EH (cell line): ENCODE results near the gene CES1.
"Not testable (repeated sequence)": the region's sequence is repeated elsewhere in the genome, so short reads cannot be mapped to it uniquely, and the experiment has no call there.

ENCODE experiments used
- DNase-seq: peaks from one replicate; pipeline ENCODE4 v3.0.0-alpha.2; 2015; ENCODE audit warnings: low read depth

The CES1 gene

DNA sequence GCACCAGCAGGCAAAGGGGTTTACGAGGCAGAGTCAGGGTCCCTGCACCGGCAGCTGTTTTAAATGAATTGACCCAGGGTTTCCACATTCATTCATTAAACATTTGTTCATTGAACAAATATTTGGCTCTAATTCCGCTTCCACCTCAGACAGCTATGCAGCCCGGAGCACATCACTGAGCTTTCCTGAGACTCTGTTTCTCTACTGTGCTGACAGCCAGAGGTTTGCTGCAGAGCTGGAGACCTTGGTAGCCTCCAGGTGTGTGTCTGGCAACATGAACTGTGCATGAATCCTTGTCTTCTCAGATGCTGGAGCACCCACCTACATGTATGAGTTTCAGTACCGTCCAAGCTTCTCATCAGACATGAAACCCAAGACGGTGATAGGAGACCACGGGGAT lies 42.7 kb downstream of the CES1 start:
- not testable (repeated sequence) for DNase-seq

DNA sequence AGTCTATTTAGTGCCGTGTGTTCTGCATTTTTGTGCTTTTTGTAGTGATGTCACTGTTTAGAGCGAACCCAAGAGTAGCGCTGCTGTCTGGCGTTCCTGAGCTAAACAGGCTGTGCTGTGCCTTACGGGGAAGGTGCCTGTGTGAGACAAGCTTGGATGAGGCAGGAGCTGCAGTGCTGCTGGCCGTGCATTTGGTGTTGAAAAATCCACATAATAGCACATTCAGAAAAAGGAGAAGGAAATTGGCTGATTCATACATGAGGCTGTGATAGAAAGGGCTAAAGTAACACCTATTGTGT lies 50.2 kb downstream of the CES1 start:
- DNase-seq = not testable (repeated sequence)

DNA sequence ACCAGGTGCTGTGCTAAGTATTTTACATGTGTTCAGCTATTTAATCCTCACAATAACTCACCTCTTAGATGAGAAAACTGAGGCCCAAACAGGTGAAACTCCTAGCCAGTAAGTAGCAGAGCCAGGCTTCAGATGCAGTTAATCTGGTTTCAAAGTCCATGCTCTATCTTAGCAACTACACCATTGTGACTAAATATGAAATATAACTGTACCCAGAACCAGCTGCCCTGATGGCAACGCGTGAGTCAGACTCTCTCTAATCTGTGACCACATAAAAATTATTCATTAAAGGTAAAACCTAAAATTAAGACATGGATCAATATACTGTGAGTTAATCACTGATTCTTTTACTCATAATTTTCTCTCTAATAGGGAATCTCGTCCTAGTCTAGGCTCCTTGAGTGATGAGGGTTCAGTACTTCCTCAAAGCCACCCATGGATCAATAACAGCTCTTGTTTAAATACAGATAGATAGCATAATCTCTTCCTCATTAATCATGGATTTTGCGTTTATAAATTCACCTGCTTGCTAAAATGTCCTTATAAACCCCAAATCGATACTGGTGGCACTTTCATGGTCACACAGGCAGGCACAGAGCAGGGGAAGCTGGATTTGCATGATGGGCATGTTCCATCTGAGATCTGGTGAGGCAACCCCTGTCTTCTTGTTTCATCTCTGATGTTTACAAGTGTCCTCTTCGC lies 50.7 kb downstream of the CES1 start:
- not testable (repeated sequence) for DNase-seq

DNA sequence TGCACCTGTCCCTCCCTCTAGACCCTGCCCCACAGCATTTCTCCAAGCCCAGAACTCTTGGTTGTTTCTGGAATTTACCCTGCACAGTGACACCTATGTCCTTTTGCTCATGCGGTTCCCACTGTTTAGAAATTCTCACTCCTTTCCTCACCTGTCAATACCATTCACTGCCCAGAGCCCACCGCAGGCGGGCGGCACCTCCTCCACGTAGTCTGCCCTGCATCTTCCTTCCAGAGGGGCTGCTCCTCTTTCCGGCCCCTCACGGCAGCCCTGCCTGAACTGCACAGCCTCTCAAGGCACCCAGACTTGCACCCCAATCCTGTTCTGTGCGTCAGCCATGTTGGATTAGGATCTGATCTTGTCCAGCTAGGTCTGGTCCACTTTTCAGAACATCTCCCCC lies 51.4 kb downstream of the CES1 start:
- DNase-seq = not testable (repeated sequence)

DNA sequence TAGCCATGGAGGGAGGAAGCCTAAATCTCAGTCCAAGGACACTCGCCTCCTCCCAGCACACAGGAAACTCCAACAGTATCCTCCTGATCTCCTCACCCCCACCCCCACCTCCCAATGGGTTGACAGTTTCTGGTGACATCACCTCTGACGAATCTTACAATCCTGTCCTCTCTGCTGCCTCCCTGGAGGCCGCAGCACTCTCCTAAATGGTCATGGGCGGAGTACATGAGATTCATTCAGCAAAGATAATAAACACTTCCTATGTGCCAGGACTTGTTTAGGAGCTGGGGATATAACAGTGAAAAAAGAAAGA lies 52.8 kb downstream of the CES1 start:
- DNase-seq = not testable (repeated sequence)

DNA sequence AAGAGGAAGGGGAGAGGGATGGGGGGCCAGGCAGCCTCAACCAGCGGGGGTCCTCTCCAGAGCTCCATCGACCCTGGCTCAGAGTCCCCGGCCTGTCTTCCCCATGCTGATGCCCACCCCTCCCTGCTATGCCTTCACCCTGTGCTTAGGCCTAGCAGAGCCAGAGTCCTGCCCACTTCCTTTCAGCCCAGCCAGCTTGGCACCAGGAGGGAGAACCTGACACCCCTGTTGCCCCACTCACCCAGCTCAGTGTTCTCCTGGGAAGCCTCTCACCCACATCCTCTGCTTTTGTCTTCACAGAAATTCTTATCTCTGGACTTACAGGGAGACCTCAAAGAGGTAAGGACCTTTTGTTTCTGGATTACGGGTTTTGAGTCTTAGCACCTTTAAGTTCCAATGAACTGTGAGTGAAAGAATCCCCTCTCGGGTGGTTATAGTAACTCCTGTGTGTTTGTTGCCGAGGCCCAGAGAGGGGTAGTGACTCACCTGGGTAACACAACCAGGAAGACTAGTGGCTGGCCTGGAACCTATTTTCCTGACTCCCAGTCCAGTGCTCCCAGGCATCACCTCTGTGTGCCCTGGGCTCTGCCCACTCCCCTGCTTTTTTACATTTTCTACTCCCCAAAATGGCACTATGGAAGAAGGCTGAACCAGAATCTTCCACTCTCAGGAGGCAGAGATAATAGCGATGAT lies 53.3 kb downstream of the CES1 start:
- DNase-seq = no peak

DNA sequence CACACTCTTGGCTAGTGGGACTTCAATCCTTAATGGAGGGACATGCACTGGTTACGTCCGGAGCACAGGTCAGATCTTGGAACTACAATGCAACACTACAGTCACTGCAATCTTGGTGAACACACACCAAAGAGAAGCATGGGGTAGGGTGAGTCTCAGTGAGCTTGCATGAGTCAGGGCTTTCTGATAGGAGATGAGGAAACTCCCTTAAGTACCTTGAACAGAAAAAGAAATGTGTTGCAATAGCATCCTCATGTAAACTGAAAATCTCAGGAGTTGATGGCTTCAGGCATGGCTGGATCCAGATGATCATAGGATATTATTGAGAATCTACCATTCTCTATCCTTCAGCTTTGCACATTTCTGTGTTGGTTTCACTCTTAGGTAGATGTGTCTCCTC lies 54.1 kb downstream of the CES1 start:
- DNase-seq = no peak

DNA sequence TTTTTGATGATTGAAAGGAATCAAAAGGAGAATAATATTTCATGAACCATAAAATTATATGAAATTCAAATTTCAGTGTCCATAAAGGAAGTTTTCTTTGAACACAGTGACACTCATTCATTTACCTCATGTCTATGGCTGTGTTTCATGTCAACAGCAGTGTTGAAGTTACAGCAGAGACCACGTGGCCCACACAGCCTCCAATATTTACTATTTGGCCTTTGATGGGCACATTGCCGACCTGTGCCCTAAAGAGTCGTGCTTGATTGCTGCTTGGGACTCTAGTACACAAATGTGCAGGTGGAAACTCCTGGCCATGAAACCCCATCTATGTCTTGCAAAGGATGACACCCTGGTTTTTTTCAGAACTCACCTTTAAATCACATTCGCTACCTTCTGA lies 57.0 kb downstream of the CES1 start:
- DNase-seq = no peak

DNA sequence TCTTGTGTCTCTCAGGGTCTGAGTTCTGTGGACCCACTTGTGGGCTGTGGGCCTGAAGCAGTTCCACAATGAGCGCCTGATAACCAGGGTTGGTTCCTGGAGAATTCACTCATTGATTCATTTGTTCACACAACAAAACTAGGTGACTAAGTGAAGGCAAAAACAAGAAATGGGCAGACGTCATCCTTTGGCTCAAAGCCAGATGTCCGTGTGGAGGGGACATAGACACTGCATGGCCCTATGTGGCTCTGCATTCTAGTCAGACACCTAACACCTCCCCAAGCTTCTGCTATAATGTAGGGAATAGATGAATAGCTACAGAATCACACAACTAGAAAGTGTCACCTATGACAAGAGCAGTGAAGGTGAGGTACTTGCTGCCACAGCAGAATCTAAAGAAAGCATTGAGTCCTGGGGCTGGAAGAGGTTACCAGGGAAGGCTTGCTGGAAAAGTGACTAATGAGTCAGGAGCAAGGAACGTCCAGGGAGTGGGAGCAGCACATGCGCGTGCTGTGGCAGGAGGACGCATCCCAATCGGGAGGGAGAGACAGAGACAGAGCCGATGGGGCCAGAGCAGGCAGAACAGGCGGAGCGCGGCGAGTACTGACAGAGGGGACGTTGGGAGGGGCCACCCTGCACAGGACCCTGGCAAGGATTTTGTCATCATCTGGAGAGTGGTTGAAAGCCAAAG lies 58.9 kb downstream of the CES1 start:
- DNase-seq = no peak

DNA sequence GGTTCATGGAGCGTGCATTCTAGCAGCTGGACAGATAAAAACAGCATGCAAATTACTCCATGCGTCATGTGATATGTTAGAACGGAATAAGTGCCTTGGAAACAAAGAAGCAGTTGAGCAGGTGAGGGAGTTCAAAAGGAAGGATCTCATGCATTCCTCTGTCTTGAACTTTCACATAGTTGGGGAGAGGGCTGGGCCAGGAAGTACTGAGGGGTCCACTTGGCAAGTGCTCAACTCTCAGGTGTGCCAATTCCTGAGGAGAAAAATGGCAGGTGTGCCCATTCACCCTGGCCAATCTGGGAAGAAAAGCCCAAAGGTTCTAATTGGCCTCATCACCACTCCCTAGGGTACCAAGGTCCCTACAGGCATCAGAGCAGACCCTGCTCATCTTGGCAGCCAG lies 67.7 kb downstream of the CES1 start:
- no peak for DNase-seq

DNA sequence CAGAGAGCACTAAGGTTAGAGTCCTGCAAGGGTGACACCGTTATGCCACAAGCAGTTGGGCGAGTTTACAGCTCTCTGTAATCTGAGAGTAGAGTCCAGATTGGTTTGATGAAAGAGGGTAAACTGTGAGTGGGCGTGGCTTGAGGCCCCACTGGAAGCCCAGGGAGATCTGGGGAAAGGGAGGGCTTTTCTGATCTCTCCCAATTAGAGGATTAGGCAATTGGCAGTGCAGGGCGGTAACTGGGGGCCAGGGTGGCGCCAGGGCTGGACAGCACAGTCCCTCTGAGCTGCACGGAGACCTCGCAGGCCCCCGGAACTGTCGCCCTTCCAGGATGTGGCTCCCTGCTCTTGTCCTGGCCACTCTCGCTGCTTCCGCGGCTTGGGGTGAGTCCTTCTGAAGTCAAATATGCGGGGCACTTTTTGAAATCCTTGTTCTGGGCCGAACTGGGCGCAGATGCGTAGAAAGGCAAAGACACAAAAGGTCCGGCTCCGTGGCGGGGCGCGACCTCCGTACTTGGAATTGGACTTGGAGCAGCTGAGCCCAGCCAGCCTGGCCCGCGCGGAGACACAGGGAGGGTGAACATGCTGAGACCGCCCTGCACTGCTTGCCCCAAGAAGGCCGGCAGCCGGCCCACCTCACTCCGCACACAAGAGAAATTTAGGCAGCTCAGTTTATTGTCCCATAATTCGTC lies 72.4 kb downstream of the CES1 start:
- peak; percentile 9 for DNase-seq

DNA sequence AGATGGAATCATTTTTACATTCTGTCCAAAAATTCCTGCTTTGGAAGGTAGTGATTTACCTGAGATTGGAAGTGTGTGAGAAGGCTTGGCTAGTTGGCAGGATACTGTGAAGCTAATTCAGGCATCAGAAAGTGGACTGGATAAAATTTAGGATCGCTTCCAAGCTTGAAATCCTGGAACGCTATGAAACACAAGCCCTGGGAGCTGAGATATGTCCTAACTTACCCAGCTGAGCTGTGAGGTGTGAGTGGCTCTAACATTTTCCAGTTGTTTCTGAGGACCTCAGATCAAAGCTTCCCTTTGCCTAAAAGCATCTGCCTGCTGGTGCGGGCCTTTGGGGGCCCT lies 73.0 kb downstream of the CES1 start:
- DNase-seq = not testable (repeated sequence)

DNA sequence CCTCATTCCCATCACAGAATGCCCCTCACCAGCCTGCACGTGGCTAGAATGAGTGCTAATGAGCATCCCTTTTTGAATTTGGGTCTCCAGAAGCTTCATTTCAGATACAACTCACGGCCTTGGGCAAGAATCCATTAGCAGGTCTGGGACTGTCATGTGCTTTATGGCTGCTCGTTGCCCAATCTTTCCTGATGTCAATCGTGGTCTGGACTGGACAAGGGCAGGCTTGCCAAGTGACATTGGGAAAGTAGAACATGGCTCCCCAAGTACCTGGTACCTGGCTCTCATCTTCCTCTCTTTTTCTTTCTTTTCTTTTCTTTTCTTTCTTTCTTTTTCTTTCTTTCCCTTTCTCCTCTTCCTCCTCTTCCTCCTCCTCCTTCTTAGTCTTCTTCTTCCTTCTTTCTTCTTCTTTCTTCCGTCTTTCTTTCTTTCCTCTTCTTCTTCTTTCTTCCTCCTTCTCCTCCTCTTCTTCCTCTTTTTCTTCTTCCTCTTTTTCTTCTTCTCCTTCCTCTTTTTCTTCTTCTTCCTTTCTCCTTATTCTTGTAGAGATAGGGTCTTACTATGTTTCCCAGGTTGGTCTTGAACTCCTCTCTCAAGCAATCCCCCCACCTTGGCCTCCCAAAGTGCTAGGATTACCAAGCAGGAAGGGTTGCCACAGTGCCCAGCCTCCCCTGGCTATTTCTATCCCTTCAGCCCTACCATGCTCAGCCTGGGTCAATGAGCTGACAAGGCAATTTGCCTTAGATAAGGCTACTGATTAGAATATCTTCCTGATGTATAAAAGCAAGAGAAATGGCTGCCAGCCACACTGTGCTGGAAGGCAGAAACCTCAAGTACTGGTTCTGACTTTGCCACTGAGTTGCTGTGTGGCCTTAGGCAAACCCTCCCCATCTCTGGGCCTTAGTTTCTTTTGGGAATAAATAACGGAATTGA lies 75.0 kb downstream of the CES1 start:
- DNase-seq = not testable (repeated sequence)

DNA sequence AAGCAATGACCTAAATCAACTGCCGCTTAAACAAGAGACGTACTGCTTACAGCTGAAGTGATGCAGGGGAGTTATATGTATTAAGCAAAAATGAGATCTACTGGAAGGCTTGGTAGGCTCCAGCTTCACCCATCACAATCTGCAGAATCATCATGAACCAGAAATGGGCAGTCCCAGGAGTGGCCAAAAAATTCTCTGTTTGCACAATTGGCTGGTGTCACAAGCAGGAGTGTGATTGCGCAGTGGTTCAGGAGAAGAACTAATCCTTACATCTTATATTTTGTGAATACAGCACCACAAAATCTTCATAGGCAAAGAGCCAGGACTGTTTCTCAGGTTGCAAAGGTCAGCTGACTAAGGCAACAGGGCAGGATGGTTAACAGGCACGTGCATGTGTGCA lies 75.9 kb downstream of the CES1 start:
- no peak for DNase-seq

DNA sequence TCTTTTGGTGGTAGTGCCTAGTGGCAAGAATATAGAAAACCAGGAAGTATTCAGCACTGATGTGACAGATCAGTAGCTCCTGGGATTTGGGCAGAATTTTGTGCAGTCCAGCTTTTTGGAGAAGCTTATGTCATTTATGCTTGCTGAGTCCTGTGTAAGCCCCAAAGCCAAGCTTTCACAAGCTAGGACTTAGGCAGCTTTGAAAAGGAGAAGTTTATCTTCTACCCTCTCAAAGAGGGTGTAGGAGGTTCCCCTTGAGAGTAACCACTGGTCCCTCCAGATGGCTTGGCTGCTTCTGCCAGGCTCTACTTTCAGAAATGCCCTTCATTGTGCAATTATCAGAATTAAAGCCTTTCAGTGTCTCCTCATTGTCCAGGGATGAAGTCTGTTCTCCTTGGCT lies 78.8 kb downstream of the CES1 start:
- no peak for DNase-seq

DNA sequence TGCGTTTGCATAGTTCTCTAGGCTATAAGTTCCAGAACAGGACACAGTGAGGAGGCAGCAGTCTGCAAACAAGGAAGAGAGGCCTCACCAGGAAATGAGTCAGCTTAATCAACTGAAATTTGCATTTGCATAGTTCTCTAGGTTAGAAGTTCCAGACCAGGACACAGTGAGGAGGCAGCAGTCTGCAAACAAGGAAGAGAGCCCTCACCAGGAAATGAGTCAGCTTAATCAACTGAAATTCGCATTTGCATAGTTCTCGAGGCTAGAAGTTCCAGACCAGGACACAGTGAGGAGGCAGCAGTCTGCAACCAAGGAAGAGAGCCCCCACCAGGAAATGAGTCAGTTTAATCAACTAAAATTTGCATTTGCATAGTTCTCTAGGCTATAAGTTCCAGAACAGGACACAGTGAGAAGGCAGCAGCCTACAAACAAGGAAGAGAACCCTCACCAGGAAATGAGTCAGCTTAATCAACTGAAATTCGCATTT lies 79.7 kb downstream of the CES1 start:
- DNase-seq = not testable (repeated sequence)
